PC-3 (cell line): ENCODE measurements around the gene RECQL5. TPM values are rescaled to one million over a fixed set of nuclear protein-coding genes. Genes with fewer than 3 reads are reported as not detected.

Experiments used
- ATAC-seq: fragments of 200-7000 bp; cut with Tn5 transposase; 2 replicates; pipeline ENCODE4 v1.9.1; 2020; ENCODE audit warnings: mild to moderate bottlenecking, moderate library complexity
- BruUV-seq: library from RNA; stranded (reverse); fragments of 400-500 nt; replicated peaks from 2 replicates; lab custom pipeline; 2021; lab: Mats Ljungman, UMichigan
- CTCF ChIA-PET: fragments of 300-600 bp; sonication (Branson Sonifier 250); formaldehyde crosslinking; loops from one replicate; lab custom pipeline; 2022; ENCODE audit warnings: antibody characterized with exemption; lab: Charles Lee
- POLR2A ChIA-PET: fragments of 300-600 bp; sonication (Branson Sonifier 250); formaldehyde crosslinking; loops from one replicate; lab custom pipeline; 2022; ENCODE audit warnings: antibody characterized with exemption; ENCODE audit not compliant: unreplicated experiment; lab: Charles Lee
- DNase-seq: peaks from one replicate; pipeline ENCODE4 v3.0.0-alpha.2; 2015
- H2AFZ ChIP-seq: fragments of 300-600 bp; sonication (generic); 2 replicates; pipeline ENCODE4 v1.6.0; 2016; ENCODE audit warnings: antibody characterized with exemption, low read length
- H3F3A ChIP-seq: fragments of 300-600 bp; sonication (generic); one replicate; pipeline ENCODE4 v1.6.0; 2017; ENCODE audit warnings: antibody characterized with exemption, low read length, control low read depth, mild to moderate bottlenecking; ENCODE audit not compliant: unreplicated experiment
- H3K27ac ChIP-seq: fragments of 300-600 bp; sonication (generic); 2 replicates; pipeline ENCODE4 v1.5.1; 2016; ENCODE audit warnings: mild to moderate bottlenecking, low read length
- H3K27me3 ChIP-seq: fragments of 300-600 bp; sonication (generic); 2 replicates; pipeline ENCODE4 v1.6.1; 2016; ENCODE audit warnings: low read length, mixed read lengths
- H3K36me3 ChIP-seq: fragments of 300-600 bp; sonication (generic); 2 replicates; pipeline ENCODE4 v1.6.1; 2016; ENCODE audit warnings: low read depth, mixed run types, low read length, mixed read lengths
- H3K4me1 ChIP-seq: fragments of 300-600 bp; sonication (generic); 2 replicates; pipeline ENCODE4 v1.5.1; 2016; ENCODE audit warnings: low read length; ENCODE audit not compliant: insufficient read depth
- H3K4me2 ChIP-seq: fragments of 300-600 bp; sonication (generic); 2 replicates; pipeline ENCODE4 v1.6.0; 2016; ENCODE audit warnings: low read length
- H3K4me3 ChIP-seq: fragments of 300-600 bp; sonication (generic); 2 replicates; pipeline ENCODE4 v1.5.1; 2016; ENCODE audit warnings: mild to moderate bottlenecking, low read length, mixed read lengths
- H3K79me2 ChIP-seq: fragments of 300-600 bp; sonication (generic); 2 replicates; pipeline ENCODE4 v1.6.1; 2017; ENCODE audit warnings: low read length, mixed read lengths
- H3K9ac ChIP-seq: fragments of 300-600 bp; sonication (generic); 2 replicates; pipeline ENCODE4 v1.6.0; 2016; ENCODE audit warnings: mild to moderate bottlenecking, low read length
- H3K9me2 ChIP-seq: fragments of 300-600 bp; sonication (generic); replicated peaks from 2 replicates; pipeline ENCODE4 v1.6.1; 2016; ENCODE audit warnings: mixed run types, low read length, mixed read lengths
- H3K9me3 ChIP-seq: fragments of 300-600 bp; sonication (generic); 2 replicates; pipeline ENCODE4 v1.6.1; 2016; ENCODE audit warnings: low read length, mixed read lengths
- H4K20me1 ChIP-seq: fragments of 300-600 bp; sonication (generic); 2 replicates; pipeline ENCODE4 v1.6.1; 2016; ENCODE audit warnings: low read length, mixed read lengths
- EZH2 ChIP-seq: fragments of 300-600 bp; sonication (generic); IDR thresholded peaks from one replicate; pipeline ENCODE4 v1.6.1; 2017; ENCODE audit warnings: antibody characterized with exemption, mild to moderate bottlenecking, low read length; ENCODE audit not compliant: unreplicated experiment
- EZH2phosphoT487 ChIP-seq: fragments of 300-600 bp; sonication (generic); IDR thresholded peaks from 2 replicates; pipeline ENCODE4 v1.6.1; 2018; ENCODE audit warnings: mild to moderate bottlenecking, antibody characterized with exemption, low read length, borderline replicate concordance
- intact Hi-C: fragments of 100-400 bp; cut with micrococcal nuclease; formaldehyde crosslinking; loops from 2 replicates; pipeline ENCODE4 v1.9.0; 2023
- total RNA-seq: library from RNA; depleted of rRNA; stranded (reverse); fragments of >200 nt; gene quantifications from 2 replicates; pipeline ENCODE4 v1.2.3, GENCODE V29; 2014
- TF ChIP-seq, protein P1 (sequence below): fragments of 300-600 bp; sonication (generic); conservative IDR thresholded peaks from 2 replicates; pipeline ENCODE4 v1.5.1; 2017; ENCODE audit warnings: antibody characterized with exemption, low read depth, mild to moderate bottlenecking, low read length

The RECQL5 gene
- total RNA-seq, 1 experiment from 2014 or later: 54.2 TPM

DNA sequence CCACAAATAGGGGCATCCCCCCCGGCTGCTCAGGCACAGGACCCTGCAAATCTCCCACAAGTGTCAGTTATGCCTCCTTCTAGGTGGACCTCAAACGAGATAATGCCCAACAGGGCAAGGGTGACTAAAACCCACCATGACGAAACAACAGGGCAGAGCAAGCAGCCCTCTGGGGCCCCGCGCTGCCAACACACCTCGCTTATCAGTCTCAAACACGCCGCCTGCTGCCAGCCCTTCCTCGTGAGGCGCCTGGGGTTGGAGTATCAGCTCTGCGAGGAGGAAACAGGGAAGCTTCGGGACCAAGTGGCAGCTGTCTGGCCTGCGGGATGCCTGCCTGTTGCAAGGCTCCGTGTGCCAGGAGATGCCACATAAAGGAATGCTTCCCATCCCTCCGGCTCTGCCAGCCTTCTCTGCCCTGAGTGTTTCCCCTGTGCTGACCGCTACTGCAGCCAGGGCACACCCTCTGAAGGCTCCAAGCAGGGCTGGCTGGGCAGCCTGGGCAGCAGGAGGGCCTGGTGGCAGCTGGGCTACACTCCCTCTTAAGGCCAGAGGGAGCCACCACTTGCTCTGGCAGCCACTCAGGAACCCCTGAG is 31.2 kb downstream of the RECQL5 start:
- no peaks in the 10 kb centered on the region for H3F3A ChIP-seq
- ATAC-seq: no peak
- CTCF ChIA-PET: interaction anchor here (0.7 to 1.3 kb wide), 2 partner anchors 11 to 18 kb away, joined by 3 to 5 read pairs; no protein-coding TSS in a partner anchor

DNA sequence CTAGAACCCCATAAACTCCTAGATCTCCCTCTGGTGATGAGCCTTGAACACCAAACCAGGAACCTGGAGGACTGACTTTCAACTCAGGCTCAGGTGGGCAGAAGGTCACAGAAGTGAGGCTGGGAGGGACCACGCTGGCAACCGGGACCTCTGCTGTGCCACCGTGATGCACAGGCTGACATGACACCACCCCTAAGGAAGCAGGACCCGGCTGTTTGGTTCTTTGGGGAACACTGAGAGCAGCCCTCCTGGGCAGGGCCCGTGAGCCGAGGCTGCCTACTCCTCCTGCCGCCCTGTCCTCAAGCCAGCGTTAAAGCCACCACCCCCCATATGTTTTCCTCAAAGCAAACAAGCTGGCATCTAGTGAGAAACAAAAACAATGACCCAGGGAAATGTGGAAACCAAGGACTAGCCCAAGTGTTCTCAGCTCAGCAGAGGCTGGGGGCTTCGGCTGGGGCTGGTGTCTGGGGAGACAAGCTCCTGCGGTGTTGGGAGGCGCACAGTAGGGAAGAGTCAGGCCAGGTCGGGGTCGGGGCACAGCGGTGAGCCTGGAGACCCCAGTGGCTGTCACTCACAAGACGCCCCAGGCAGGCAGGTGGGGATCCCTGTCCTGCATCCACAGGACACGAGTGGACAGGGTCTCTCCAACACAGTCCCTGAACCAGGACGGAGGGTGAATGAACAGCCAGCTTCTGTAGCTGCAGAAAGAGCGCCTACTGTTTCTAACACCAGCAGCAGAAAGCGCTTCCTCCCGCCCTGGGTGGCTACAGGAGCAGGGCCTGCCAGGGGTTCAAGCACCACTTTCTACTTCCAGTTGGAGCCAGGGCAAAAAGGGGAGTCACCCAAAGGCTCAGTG is 32.0 kb downstream of the RECQL5 start:
- no peak for DNase-seq
- Histone ChIP-seq H3K4me1 (peaks cover 21% of the 10 kb centered on the region), H3K4me2 (no peak overlapping the region), H3F3A (no peaks in the 10 kb centered on the region), H3K36me3 (no peaks in the 10 kb centered on the region), H3K9me2 (no peaks in the 10 kb centered on the region), H3K27ac (no peak overlapping the region), H3K27me3 (no peaks in the 10 kb centered on the region), H3K9ac (no peak overlapping the region), H3K4me3 (no peak overlapping the region), H3K79me2 (no peaks in the 10 kb centered on the region), H2AFZ (no peak overlapping the region), H4K20me1 (no peaks in the 10 kb centered on the region), H3K9me3 (no peaks in the 10 kb centered on the region)
- TF ChIP-seq EZH2phosphoT487 (no peak), EZH2 (no peak)
- TF ChIP-seq, protein P1, sequence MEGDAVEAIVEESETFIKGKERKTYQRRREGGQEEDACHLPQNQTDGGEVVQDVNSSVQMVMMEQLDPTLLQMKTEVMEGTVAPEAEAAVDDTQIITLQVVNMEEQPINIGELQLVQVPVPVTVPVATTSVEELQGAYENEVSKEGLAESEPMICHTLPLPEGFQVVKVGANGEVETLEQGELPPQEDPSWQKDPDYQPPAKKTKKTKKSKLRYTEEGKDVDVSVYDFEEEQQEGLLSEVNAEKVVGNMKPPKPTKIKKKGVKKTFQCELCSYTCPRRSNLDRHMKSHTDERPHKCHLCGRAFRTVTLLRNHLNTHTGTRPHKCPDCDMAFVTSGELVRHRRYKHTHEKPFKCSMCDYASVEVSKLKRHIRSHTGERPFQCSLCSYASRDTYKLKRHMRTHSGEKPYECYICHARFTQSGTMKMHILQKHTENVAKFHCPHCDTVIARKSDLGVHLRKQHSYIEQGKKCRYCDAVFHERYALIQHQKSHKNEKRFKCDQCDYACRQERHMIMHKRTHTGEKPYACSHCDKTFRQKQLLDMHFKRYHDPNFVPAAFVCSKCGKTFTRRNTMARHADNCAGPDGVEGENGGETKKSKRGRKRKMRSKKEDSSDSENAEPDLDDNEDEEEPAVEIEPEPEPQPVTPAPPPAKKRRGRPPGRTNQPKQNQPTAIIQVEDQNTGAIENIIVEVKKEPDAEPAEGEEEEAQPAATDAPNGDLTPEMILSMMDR: no peak
- no TSS peak for BruUV-seq
- POLR2A ChIA-PET: interaction anchor here (0.6 kb wide), 1 partner anchor 146 kb away, joined by 4 read pairs; no protein-coding TSS in a partner anchor
- ATAC-seq: no peak
- intact Hi-C loops: loop anchor here (5.0 kb wide), 1 partner anchor 118 kb away; the partner anchor contains the start of genes CASKIN2 and TSEN54
- CTCF ChIA-PET: interaction anchor here (0.7 to 2.7 kb wide), 3 partner anchors 12 to 113 kb away, joined by 3 to 27 read pairs (median 5); no protein-coding TSS in a partner anchor

More for the DNA sequence above, 31.2 kb downstream of the RECQL5 start:
- no peak overlapping the region for H3K9ac ChIP-seq
- H3K36me3 ChIP-seq: no peaks in the 10 kb centered on the region
- H3K79me2 ChIP-seq: no peaks in the 10 kb centered on the region
- intact Hi-C loops: no loop called here
- no peaks in the 10 kb centered on the region for H3K9me2 ChIP-seq
- no peaks in the 10 kb centered on the region for H3K27me3 ChIP-seq
- TF ChIP-seq EZH2phosphoT487 (no peak), EZH2 (no peak)
- TF ChIP-seq, protein P1: no peak
- H3K9me3 ChIP-seq: no peaks in the 10 kb centered on the region
- DNase-seq: no peak
- POLR2A ChIA-PET: interaction anchor here (0.6 kb wide), 1 partner anchor 145 kb away, joined by 4 read pairs; no protein-coding TSS in a partner anchor
- H2AFZ ChIP-seq: no peak overlapping the region
- H3K27ac ChIP-seq: no peak overlapping the region
- H4K20me1 ChIP-seq: no peaks in the 10 kb centered on the region
- H3K4me2 ChIP-seq: no peak overlapping the region
- no peak overlapping the region for H3K4me3 ChIP-seq
- no TSS peak for BruUV-seq
- H3K4me1 ChIP-seq: peaks cover 25% of the 10 kb centered on the region
